ENCODE data around the gene TIMMDC1. TPM values are rescaled to one million over a fixed set of nuclear protein-coding genes. Genes with fewer than 3 reads are reported as not detected.

The TIMMDC1 gene
- total RNA-seq, 1 donor from 2014 or later: 114 TPM

DNA sequence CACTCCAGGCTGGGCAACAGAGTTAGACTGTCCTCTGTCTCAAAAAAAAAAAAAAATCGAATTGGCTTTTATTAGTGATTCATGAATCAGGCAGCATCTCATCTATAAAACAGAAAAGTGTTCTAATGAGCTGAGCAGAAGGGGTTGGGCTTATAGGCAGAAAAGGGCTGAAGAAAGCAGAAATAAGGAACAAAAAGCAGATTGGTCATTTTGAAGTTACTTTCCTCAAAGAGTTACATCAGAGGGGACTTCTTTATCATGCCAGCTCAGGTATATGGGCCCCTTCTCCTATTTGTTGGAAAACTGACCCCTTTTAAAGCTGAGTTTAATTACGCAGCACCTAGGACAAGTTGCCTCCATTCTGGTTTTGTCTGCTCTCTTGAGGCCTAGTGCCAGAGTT is 30.3 kb upstream of the TIMMDC1 start:
- Mint-ChIP-seq H3K9me3 (no peaks in the 10 kb centered on the region), H3K4me1 (ENCODE audit: unreplicated experiment) (peaks cover 35% of the 10 kb centered on the region), H3K4me3 (peak overlapping the region; percentile 98), H3K36me3 (peaks cover 10% of the 10 kb centered on the region), H3K27me3 (no peaks in the 10 kb centered on the region), H3K27ac (peak overlapping the region; percentile 72)
- no peak for DNase-seq (ENCODE audit: extremely low spot score, unreplicated experiment)
- TF ChIP-seq, protein P1, sequence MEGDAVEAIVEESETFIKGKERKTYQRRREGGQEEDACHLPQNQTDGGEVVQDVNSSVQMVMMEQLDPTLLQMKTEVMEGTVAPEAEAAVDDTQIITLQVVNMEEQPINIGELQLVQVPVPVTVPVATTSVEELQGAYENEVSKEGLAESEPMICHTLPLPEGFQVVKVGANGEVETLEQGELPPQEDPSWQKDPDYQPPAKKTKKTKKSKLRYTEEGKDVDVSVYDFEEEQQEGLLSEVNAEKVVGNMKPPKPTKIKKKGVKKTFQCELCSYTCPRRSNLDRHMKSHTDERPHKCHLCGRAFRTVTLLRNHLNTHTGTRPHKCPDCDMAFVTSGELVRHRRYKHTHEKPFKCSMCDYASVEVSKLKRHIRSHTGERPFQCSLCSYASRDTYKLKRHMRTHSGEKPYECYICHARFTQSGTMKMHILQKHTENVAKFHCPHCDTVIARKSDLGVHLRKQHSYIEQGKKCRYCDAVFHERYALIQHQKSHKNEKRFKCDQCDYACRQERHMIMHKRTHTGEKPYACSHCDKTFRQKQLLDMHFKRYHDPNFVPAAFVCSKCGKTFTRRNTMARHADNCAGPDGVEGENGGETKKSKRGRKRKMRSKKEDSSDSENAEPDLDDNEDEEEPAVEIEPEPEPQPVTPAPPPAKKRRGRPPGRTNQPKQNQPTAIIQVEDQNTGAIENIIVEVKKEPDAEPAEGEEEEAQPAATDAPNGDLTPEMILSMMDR (conservative IDR thresholded peaks at IDR 0.05): no peak

- no peaks in the 10 kb centered on the region for H3K27me3 Mint-ChIP-seq
- H3K27ac Mint-ChIP-seq: peak overlapping the region; percentile 82
- peaks cover 26% of the 10 kb centered on the region for H3K4me1 Mint-ChIP-seq (ENCODE audit: unreplicated experiment)
- TF ChIP-seq, protein P1 (conservative IDR thresholded peaks at IDR 0.05): no peak
- peaks cover 10% of the 10 kb centered on the region for H3K36me3 Mint-ChIP-seq
- no peaks in the 10 kb centered on the region for H3K9me3 Mint-ChIP-seq
- H3K4me3 Mint-ChIP-seq: peak overlapping the region; percentile 98
- DNase-seq (ENCODE audit: extremely low spot score, unreplicated experiment): no peak
These were observed 28.7 kb upstream of the TIMMDC1 start for GRCh38 chr3:119469418-119470189.

- no peaks in the 10 kb centered on the region for H3K9me3 Mint-ChIP-seq
- H3K4me3 Mint-ChIP-seq: peak overlapping the region; percentile 49
- no peaks in the 10 kb centered on the region for H3K27me3 Mint-ChIP-seq
- peaks cover 26% of the 10 kb centered on the region for H3K4me1 Mint-ChIP-seq (ENCODE audit: unreplicated experiment)
- TF ChIP-seq, protein P1 (conservative IDR thresholded peaks at IDR 0.05): no peak
- H3K27ac Mint-ChIP-seq: no peak overlapping the region
- H3K36me3 Mint-ChIP-seq: peaks cover 14% of the 10 kb centered on the region
- no peak for DNase-seq (ENCODE audit: extremely low spot score, unreplicated experiment)
These were observed 27.5 kb upstream of the TIMMDC1 start for GRCh38 chr3:119470866-119471265.

- Mint-ChIP-seq H3K27me3 (no peaks in the 10 kb centered on the region), H3K27ac (no peak overlapping the region), H3K9me3 (no peaks in the 10 kb centered on the region), H3K4me1 (ENCODE audit: unreplicated experiment) (no peaks in the 10 kb centered on the region), H3K4me3 (no peak overlapping the region), H3K36me3 (peaks cover 20% of the 10 kb centered on the region)
- TF ChIP-seq, protein P1 (conservative IDR thresholded peaks at IDR 0.05): no peak
- DNase-seq (ENCODE audit: extremely low spot score, unreplicated experiment): no peak
These were observed 17.3 kb upstream of the TIMMDC1 start for GRCh38 chr3:119481079-119481478.

DNA sequence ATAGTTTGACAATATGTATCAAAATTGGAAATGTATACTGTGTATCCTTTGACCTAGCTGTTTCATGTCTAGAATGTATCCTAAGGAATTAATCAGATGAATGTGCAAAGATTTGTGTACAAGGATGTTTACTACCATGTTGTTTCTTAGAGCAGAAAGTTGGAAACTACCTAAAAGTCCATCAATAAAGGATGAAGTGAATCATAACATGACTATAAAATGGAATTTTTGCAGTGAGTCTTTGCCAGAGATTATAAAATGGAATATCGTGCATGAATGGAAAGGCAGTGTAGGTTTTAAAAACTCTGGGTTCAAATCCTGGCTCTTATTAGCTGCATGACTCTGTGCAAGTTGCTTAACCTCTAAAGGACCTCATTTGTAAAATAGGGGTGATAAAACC is 15.2 kb upstream of the TIMMDC1 start:
- peaks cover 10% of the 10 kb centered on the region for H3K36me3 Mint-ChIP-seq
- H3K4me1 Mint-ChIP-seq (ENCODE audit: unreplicated experiment): no peaks in the 10 kb centered on the region
- TF ChIP-seq, protein P1 (conservative IDR thresholded peaks at IDR 0.05): no peak
- no peak overlapping the region for H3K27ac Mint-ChIP-seq
- H3K27me3 Mint-ChIP-seq: no peaks in the 10 kb centered on the region
- no peak overlapping the region for H3K4me3 Mint-ChIP-seq
- no peak for DNase-seq (ENCODE audit: extremely low spot score, unreplicated experiment)
- no peaks in the 10 kb centered on the region for H3K9me3 Mint-ChIP-seq

Measured in type B pancreatic cell (in vitro differentiated cells).